HepG2 (cell line): Measurements from ENCODE around the gene SUSD6. TPM values are rescaled to one million over a fixed set of nuclear protein-coding genes. Genes with fewer than 3 reads are reported as not detected.

ENCODE experiments used
- ATAC-seq: fragments of 200-7000 bp; cut with Tn5 transposase; 3 replicates; pipeline ENCODE4 v1.9.1; 2020; ENCODE audit warnings: mild to moderate bottlenecking, moderate library complexity
- BruUV-seq: library from RNA; stranded (reverse); fragments of 400-500 nt; replicated peaks from 2 replicates; lab custom pipeline; 2021; lab: Mats Ljungman, UMichigan
- CTCF ChIA-PET: fragments of 300-600 bp; formaldehyde crosslinking; extraction: SDS; loops from one replicate; lab custom pipeline; 2021; ENCODE audit warnings: low total read pairs, inconsistent platforms, low intra/inter-chr PET ratio; lab: Yijun Ruan, JAX
- POLR2A ChIA-PET: fragments of 350-600 bp; sonication (Branson Sonifier 250); formaldehyde crosslinking; loops from one replicate; lab custom pipeline; 2020; ENCODE audit warnings: antibody characterized with exemption, inconsistent platforms; lab: Yijun Ruan, JAX
- DNase-seq: peaks from one replicate; pipeline ENCODE4 v3.0.0-alpha.2; 2015; ENCODE audit warnings: low spot score
- FAIRE-seq: peaks from 3 replicates; lab custom pipeline; 2011; peaks lifted over from hg19 to GRCh38; lab: Jason Lieb, UNC
- H2AFZ ChIP-seq: one replicate; pipeline ENCODE4 v1.6.1; 2011; ENCODE audit warnings: low read length, inconsistent platforms
- H3K27ac ChIP-seq: fragments of 300-600 bp; 3 replicates; pipeline ENCODE4 v1.8.0; 2011; ENCODE audit warnings: mixed run types, mild to moderate bottlenecking, mixed read lengths, low read length, inconsistent platforms; ENCODE audit not compliant: insufficient read depth; ENCODE audit errors: extremely low read length
- H3K27me3 ChIP-seq, 2 experiments: fragments of 200-600 bp in 1 of 2; 2 replicates in 1 of 2; 3 replicates in 1 of 2; pipeline versions ENCODE4 v1.6.0 to v1.8.0; 2011; ENCODE audit warnings: low read length in 2 of 2, mild to moderate bottlenecking in 2 of 2, moderate library complexity in 2 of 2, inconsistent platforms in 1 of 2; ENCODE audit not compliant: insufficient read depth in 2 of 2, control insufficient read depth in 1 of 2
- H3K36me3 ChIP-seq, 2 experiments: fragments of 200-600 bp in 1 of 2; replicated peaks in 1 of 2; 2 replicates in 1 of 2; 3 replicates in 1 of 2; pipeline versions ENCODE4 v1.5.1 to v1.8.0; 2011; ENCODE audit warnings: low read length in 2 of 2, inconsistent platforms in 1 of 2; ENCODE audit not compliant: insufficient read depth in 2 of 2, control insufficient read depth in 1 of 2
- H3K4me1 ChIP-seq: 2 replicates; pipeline ENCODE4 v1.5.1; 2012; ENCODE audit warnings: low read length, inconsistent platforms; ENCODE audit not compliant: insufficient read depth
- H3K4me2 ChIP-seq: 2 replicates; pipeline ENCODE4 v1.6.0; 2011; ENCODE audit warnings: low read depth, low read length, inconsistent platforms
- H3K4me3 ChIP-seq, 3 experiments: fragments of 200-600 bp in 1 of 3; sonication (generic), shearing (Covaris generic) in 1 of 3; replicated peaks in 1 of 3; 2 replicates each; pipeline ENCODE4 v1.5.1; 2011 to 2016; ENCODE audit warnings: low read length in 3 of 3, inconsistent platforms in 2 of 3, low read depth in 2 of 3, mild to moderate bottlenecking in 2 of 3, control low read depth in 1 of 3, mixed read lengths in 1 of 3; ENCODE audit not compliant: insufficient read depth in 1 of 3
- H3K79me2 ChIP-seq: one replicate; pipeline ENCODE4 v1.6.1; 2011; ENCODE audit warnings: low read length, inconsistent platforms; ENCODE audit not compliant: insufficient read depth
- H3K9ac ChIP-seq: 2 replicates; pipeline ENCODE4 v1.6.0; 2011; ENCODE audit warnings: mild to moderate bottlenecking, low read depth, low read length, inconsistent platforms; ENCODE audit not compliant: insufficient read depth
- H3K9me3 ChIP-seq: 2 replicates; pipeline ENCODE4 v1.5.1; 2012; ENCODE audit warnings: mild to moderate bottlenecking, low read length
- H4K20me1 ChIP-seq: 2 replicates; pipeline ENCODE4 v1.6.0; 2011; ENCODE audit warnings: inconsistent platforms, mild to moderate bottlenecking, low read length, moderate library complexity; ENCODE audit not compliant: insufficient read depth
- HCFC1 ChIP-seq: fragments of 150-350 bp; IDR thresholded peaks from 2 replicates; pipeline ENCODE4 v1.6.1; 2014; ENCODE audit warnings: low read depth, low read length
- NR2F6 ChIP-seq, 2 experiments: IDR thresholded peaks; 2 replicates each; pipeline ENCODE4 v1.6.1; 2016; ENCODE audit warnings: antibody characterized with exemption in 1 of 2, mild to moderate bottlenecking in 1 of 2
- SALL1 ChIP-seq: sonication (generic); formaldehyde crosslinking; IDR thresholded peaks from 2 replicates; pipeline ENCODE4 v1.8.0; 2022; ENCODE audit warnings: mild to moderate bottlenecking, missing genetic modification reagents
- SAP130 ChIP-seq: IDR thresholded peaks from 2 replicates; pipeline ENCODE4 v1.6.1; 2016; ENCODE audit warnings: low read depth
- TARDBP ChIP-seq: sonication (generic); formaldehyde crosslinking; IDR thresholded peaks from 2 replicates; pipeline ENCODE4 v1.8.0; 2022; ENCODE audit warnings: mild to moderate bottlenecking, missing genetic modification reagents
- TEAD3 ChIP-seq: optimal IDR thresholded peaks from 2 replicates; pipeline ENCODE3; 2016; ENCODE audit warnings: borderline replicate concordance
- U2AF2 ChIP-seq: fragments of 200-400 bp; formaldehyde crosslinking; IDR thresholded peaks from 2 replicates; pipeline ENCODE4 v1.6.1; 2017; ENCODE audit warnings: low read depth, mild to moderate bottlenecking, low read length
- ZFX ChIP-seq: sonication (generic); formaldehyde crosslinking; IDR thresholded peaks from 2 replicates; pipeline ENCODE4 v1.4.0; 2020; ENCODE audit warnings: mild to moderate bottlenecking, low read depth, missing genetic modification reagents, moderate library complexity
- WGBS: methylation state at CpG from one replicate; pipeline ENCODE4 v1.1.6; 2017; ENCODE audit warnings: low lambda C conversion rate; 5-methylcytosine and 5-hydroxymethylcytosine counted together
- in situ Hi-C: cut with HindIII; loops from 2 replicates; pipeline ENCODE4 v1.10.0; 2017; ENCODE audit warnings: low pct_unique_long_range_greater_than_20kb; ENCODE audit not compliant: extremely low pct_ligation_motif_present
- intact Hi-C: fragments of 100-400 bp; cut with micrococcal nuclease; formaldehyde crosslinking; loops from one replicate; pipeline ENCODE4 v1.10.0; 2022; ENCODE audit not compliant: unreplicated experiment
- polyA plus RNA-seq, 8 experiments: library from polyadenylated mRNA; depleted of rRNA in 3 of 8; stranded (reverse) in 7 of 8; unstranded in 1 of 8; fragments of >200 nt; fragmentation: Illumina TruSeq in 4 of 8; extraction: Trizol in 4 of 8; gene quantifications; 2 replicates each; pipeline versions ENCODE4 v1.2.1 to v1.2.3, GENCODE V29; 2011 to 2016; ENCODE audit warnings: low read depth in 4 of 8, missing spikeins in 1 of 8, mixed read lengths in 1 of 8; ENCODE audit not compliant: insufficient read depth in 1 of 8
- total RNA-seq, 5 experiments: library from RNA; depleted of rRNA; stranded (reverse); fragments of >200 nt; fragmentation: Illumina TruSeq; extraction: Trizol; gene quantifications; 2 replicates each; pipeline ENCODE4 v1.2.3, GENCODE V29; 2016; ENCODE audit warnings: low read depth in 1 of 5
- TF ChIP-seq, protein P1 (sequence below): sonication (generic); formaldehyde crosslinking; IDR thresholded peaks from 2 replicates; pipeline ENCODE4 v1.8.1; 2023; ENCODE audit warnings: missing genetic modification reagents, mild to moderate bottlenecking, borderline replicate concordance
- TF ChIP-seq, protein P2 (sequence below): sonication (generic); formaldehyde crosslinking; IDR thresholded peaks from 2 replicates; pipeline ENCODE4 v1.4.0; 2020; ENCODE audit warnings: missing genetic modification reagents

The SUSD6 gene
- total and polyA plus RNA-seq, 2 of the 13 experiments (the other 11 are each of a cell fraction or from before 2014, with no cell fraction given) = 7.2 to 7.4 TPM

GRCh38 chr14:69633238-69633637 is 21.8 kb downstream of the SUSD6 start:
- H3K36me3 ChIP-seq = no peaks in the 10 kb centered on the region
- ChIA-PET CTCF (no interaction called here), POLR2A (no interaction called here)
- H3K27ac ChIP-seq = no peak overlapping the region
- H3K27me3 ChIP-seq = no peaks in the 10 kb centered on the region
- peaks cover 5% of the 10 kb centered on the region for H3K79me2 ChIP-seq
- H3K4me2 ChIP-seq = no peak overlapping the region; the same call in 1 of the 2 replicates
- peak; percentile 39; the same call in 2 of the 3 replicates for ATAC-seq
- TF ChIP-seq, protein P1, sequence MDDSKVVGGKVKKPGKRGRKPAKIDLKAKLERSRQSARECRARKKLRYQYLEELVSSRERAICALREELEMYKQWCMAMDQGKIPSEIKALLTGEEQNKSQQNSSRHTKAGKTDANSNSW = no peak
- no peak for TF ChIP-seq ZFX (CRISPR knock-in tag)
- peak; percentile 73 for TF ChIP-seq TEAD3 (CRISPR knock-in tag)
- TF ChIP-seq U2AF2 = no peak
- TF ChIP-seq SALL1 (CRISPR knock-in tag) = no peak
- TF ChIP-seq HCFC1 = no peak
- TF ChIP-seq TARDBP (CRISPR knock-in tag) = no peak
- no peak for TF ChIP-seq NR2F6 (IDR thresholded peaks at IDR 0.05)
- TF ChIP-seq NR2F6 (CRISPR knock-in tag; IDR thresholded peaks at IDR 0.05) = peak; percentile 34; the same call in 1 of the 2 replicates
- TF ChIP-seq, protein P2, sequence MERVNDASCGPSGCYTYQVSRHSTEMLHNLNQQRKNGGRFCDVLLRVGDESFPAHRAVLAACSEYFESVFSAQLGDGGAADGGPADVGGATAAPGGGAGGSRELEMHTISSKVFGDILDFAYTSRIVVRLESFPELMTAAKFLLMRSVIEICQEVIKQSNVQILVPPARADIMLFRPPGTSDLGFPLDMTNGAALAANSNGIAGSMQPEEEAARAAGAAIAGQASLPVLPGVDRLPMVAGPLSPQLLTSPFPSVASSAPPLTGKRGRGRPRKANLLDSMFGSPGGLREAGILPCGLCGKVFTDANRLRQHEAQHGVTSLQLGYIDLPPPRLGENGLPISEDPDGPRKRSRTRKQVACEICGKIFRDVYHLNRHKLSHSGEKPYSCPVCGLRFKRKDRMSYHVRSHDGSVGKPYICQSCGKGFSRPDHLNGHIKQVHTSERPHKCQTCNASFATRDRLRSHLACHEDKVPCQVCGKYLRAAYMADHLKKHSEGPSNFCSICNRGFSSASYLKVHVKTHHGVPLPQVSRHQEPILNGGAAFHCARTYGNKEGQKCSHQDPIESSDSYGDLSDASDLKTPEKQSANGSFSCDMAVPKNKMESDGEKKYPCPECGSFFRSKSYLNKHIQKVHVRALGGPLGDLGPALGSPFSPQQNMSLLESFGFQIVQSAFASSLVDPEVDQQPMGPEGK (CRISPR knock-in tag) = peak; percentile 25; the same call in 1 of the 2 replicates
- 0 out of 2 replicates have a peak, but pooled peaks have one; percentile 13 for TF ChIP-seq SAP130 (CRISPR knock-in tag)
- H3K9ac ChIP-seq = no peak overlapping the region
- WGBS = 29% methylated on average over 3 of the region's 4 CpGs
- in situ Hi-C loops = no loop called here
- no peaks in the 10 kb centered on the region for H4K20me1 ChIP-seq
- no TSS peak for BruUV-seq
- no peak overlapping the region for H2AFZ ChIP-seq
- peak; percentile 67 for FAIRE-seq
- DNase-seq = peak; percentile 32
- no peak overlapping the region for H3K4me3 ChIP-seq
- no peaks in the 10 kb centered on the region for H3K9me3 ChIP-seq
- intact Hi-C loops = no loop called here
- peaks cover 79% of the 10 kb centered on the region for H3K4me1 ChIP-seq
